ENCODE results near the gene INPP4A.

- TF ChIP-seq, protein P1, sequence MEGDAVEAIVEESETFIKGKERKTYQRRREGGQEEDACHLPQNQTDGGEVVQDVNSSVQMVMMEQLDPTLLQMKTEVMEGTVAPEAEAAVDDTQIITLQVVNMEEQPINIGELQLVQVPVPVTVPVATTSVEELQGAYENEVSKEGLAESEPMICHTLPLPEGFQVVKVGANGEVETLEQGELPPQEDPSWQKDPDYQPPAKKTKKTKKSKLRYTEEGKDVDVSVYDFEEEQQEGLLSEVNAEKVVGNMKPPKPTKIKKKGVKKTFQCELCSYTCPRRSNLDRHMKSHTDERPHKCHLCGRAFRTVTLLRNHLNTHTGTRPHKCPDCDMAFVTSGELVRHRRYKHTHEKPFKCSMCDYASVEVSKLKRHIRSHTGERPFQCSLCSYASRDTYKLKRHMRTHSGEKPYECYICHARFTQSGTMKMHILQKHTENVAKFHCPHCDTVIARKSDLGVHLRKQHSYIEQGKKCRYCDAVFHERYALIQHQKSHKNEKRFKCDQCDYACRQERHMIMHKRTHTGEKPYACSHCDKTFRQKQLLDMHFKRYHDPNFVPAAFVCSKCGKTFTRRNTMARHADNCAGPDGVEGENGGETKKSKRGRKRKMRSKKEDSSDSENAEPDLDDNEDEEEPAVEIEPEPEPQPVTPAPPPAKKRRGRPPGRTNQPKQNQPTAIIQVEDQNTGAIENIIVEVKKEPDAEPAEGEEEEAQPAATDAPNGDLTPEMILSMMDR (IDR thresholded peaks at IDR 0.05): no peak
- no peak for TF ChIP-seq POLR2A (IDR thresholded peaks at IDR 0.05)
These were observed 39.5 kb downstream of the INPP4A start for GRCh38 chr2:98484121-98484557.
